Fibroblast of pulmonary artery (primary cell): ENCODE results near the gene ZMIZ1.

Experiments used
- DNase-seq: peaks from one replicate; pipeline ENCODE4 v3.0.0-alpha.2; 2010; ENCODE audit warnings: low read depth
- H3K4me3 ChIP-seq: replicated peaks from 2 replicates; pipeline ENCODE4 v1.5.1; 2011; ENCODE audit warnings: low read depth, mild to moderate bottlenecking, control low read depth, low read length, moderate library complexity
- CTCF ChIP-seq: IDR thresholded peaks from 2 replicates; pipeline ENCODE4 v1.5.1; 2011; ENCODE audit warnings: mild to moderate bottlenecking, control low read depth, low read length, inconsistent platforms; ENCODE audit errors: missing control alignments

ZMIZ1 gene

GRCh38 chr10:79161557-79161956, 92.8 kb downstream of the ZMIZ1 start:
- no peak for TF ChIP-seq CTCF
- no peak overlapping the region for H3K4me3 ChIP-seq
- no peak for DNase-seq

GRCh38 chr10:79162022-79162421, 93.3 kb downstream of the ZMIZ1 start:
- H3K4me3 ChIP-seq: no peak overlapping the region
- no peak for DNase-seq
- no peak for TF ChIP-seq CTCF

- no peak for DNase-seq
- TF ChIP-seq CTCF: no peak
- no peak overlapping the region for H3K4me3 ChIP-seq
Measured at GRCh38 chr10:79162861-79163665, 94.3 kb downstream of the ZMIZ1 start.

GRCh38 chr10:79163666-79163975, 94.9 kb downstream of the ZMIZ1 start:
- no peak overlapping the region for H3K4me3 ChIP-seq
- no peak for DNase-seq

GRCh38 chr10:79164075-79164474, 95.3 kb downstream of the ZMIZ1 start:
- no peak for TF ChIP-seq CTCF
- no peak overlapping the region for H3K4me3 ChIP-seq
- no peak for DNase-seq

More at GRCh38 chr10:79163666-79163975, 94.9 kb downstream of the ZMIZ1 start:
- no peak for TF ChIP-seq CTCF

GRCh38 chr10:79165070-79165778, 96.5 kb downstream of the ZMIZ1 start:
- TF ChIP-seq CTCF: no peak
- H3K4me3 ChIP-seq: no peak overlapping the region
- DNase-seq: no peak
